Mesodermal cell (in vitro differentiated cells): ENCODE results near the gene TOX2.

ENCODE experiments used
- H3K27ac ChIP-seq: 2 replicates; pipeline ENCODE4 v1.7.0; 2013; ENCODE audit warnings: mild to moderate bottlenecking, low read depth, low read length, moderate library complexity; ENCODE audit not compliant: severe bottlenecking
- H3K36me3 ChIP-seq: 2 replicates; pipeline ENCODE4 v1.7.1; 2013; ENCODE audit warnings: mild to moderate bottlenecking, low read length, moderate library complexity; ENCODE audit not compliant: control insufficient read depth, insufficient read depth
- H3K4me1 ChIP-seq: one replicate; pipeline ENCODE4 v1.7.1; 2013; ENCODE audit warnings: mild to moderate bottlenecking, low read length; ENCODE audit not compliant: insufficient read depth, control insufficient read depth, poor library complexity, severe bottlenecking
- H3K4me3 ChIP-seq: 2 replicates; pipeline ENCODE4 v1.7.0; 2013; ENCODE audit warnings: low read length, control low read depth, mild to moderate bottlenecking; ENCODE audit not compliant: insufficient read depth, poor library complexity, severe bottlenecking; ENCODE audit errors: extremely low read depth
- H3K9me3 ChIP-seq: 2 replicates; pipeline ENCODE4 v1.7.1; 2013; ENCODE audit warnings: mild to moderate bottlenecking, low read length, moderate library complexity; ENCODE audit not compliant: control insufficient read depth
- WGBS, 2 experiments: methylation state at CpG; one replicate each; pipeline ENCODE4 v1.1.5; 2013; ENCODE audit warnings: missing lambda C conversion rate in 2 of 2; ENCODE audit not compliant: insufficient coverage in 2 of 2; 5-methylcytosine and 5-hydroxymethylcytosine counted together

The TOX2 gene

DNA sequence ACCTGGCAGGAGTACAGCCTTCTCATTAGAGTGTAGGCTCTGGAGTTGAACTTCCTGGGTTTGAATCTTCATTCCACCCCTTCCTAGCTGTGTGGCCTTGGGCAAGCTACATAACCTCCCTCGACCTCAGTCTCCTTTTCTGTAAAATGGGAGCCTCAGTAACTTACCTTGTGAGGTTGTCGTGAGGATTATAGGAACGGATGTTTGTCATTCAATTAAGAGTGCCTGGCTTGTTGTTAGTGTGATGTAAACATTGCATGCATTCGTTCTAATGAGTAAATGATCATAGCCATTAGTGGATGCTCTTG is 45.2 kb downstream of the TOX2 start:
- 89 to 95% methylated on average over 1 to 3 of the region's 4 CpGs for WGBS, 2 experiments
- Histone ChIP-seq H3K4me3 (no peak overlapping the region), H3K27ac (no peak overlapping the region), H3K9me3 (peaks cover 4% of the 10 kb centered on the region), H3K36me3 (no peaks in the 10 kb centered on the region), H3K4me1 (peaks cover 32% of the 10 kb centered on the region)

DNA sequence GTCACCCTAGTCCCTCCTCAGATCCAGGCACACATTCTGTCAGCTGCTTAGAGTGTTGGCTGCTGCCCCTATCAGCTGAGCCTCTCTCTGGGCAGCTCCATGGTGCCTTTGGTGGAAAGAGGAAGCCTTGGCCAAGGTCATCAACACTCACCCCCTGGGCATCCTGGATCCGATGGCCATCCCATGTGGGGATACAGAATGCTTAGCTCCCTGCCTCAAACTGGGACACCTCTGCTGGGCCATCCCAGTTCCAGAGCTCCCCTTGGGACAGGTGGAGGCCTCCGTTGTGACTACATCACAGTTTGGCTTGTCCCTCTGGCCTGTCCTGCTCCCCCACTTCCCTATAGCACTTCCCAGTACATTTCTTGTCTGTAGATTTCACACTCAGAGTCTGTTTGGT is 45.6 kb downstream of the TOX2 start:
- Histone ChIP-seq H3K4me3 (no peak overlapping the region), H3K9me3 (peaks cover 4% of the 10 kb centered on the region), H3K36me3 (no peaks in the 10 kb centered on the region), H3K4me1 (peaks cover 29% of the 10 kb centered on the region), H3K27ac (no peak overlapping the region)
- 85 to 100% methylated on average over 2 of the region's 2 CpGs for WGBS, 2 experiments

DNA sequence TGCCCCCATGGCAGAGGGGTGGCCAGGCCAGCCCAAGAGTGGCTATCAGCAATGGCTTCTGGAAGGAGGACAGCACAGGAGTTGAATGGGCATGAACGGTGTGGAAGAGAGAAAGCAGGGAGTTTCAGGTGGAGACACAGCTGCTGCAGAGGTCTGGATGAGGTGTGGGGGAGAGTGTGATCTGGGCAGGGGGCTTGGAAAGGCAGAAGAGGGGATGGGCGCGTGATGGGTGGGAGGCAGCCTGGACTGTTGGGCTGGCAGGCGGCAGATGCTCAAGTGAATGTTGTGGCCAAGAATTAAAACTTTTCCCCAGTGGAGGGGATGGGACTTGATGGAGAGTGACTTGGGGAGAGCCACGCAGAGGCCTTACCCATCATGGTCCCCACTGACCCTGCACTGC is 46.5 kb downstream of the TOX2 start:
- peaks cover 4% of the 10 kb centered on the region for H3K9me3 ChIP-seq
- H3K36me3 ChIP-seq = no peaks in the 10 kb centered on the region
- 96 to 98% methylated on average over 4 to 5 of the region's 5 CpGs for WGBS, 2 experiments
- no peak overlapping the region for H3K27ac ChIP-seq
- peaks cover 23% of the 10 kb centered on the region for H3K4me1 ChIP-seq
- no peak overlapping the region for H3K4me3 ChIP-seq

DNA sequence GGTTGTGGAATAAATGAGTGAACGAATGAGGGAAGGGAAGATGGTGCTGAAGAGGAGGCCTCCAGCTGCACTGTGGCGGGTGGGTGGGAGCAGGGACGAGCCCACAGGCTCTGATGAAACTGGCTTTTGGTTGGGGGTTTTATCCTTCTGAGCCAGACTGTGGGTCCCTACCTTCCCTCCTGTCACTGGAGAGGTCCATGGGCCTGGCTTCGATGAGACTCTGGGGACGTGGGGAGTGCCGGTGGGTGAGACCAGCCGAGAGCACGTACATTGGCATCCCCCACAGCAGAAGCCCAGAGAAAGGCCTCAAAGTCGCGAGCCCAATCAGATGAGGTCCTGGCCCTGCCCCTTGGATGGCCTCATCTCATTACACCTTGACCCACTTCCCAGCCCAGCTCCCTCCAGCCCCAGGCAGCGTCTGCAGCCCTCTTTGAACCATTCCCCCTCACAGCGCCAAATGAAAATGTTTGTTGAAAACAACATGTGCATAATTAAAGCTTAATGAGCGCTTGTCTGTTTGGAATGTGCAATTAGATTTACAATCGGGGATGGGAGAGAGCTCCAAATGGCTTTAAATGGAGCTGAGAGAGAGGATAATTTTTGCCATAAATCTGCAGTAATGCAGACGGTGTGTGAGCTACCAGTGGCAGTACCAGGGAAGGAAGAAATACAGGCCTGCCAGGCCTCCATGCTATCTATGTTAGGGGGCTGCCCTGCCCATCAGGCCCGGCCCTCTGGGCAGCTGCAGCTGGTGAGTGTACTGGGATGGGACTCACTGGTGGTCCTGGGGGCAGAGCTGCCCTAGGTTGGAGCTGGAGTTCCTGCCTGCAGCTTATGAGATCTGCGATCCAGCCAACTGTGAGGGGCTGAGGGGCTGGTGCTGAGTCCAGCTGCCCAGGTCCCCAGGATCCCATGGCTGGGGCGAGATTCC is 47.2 kb downstream of the TOX2 start:
- no peak overlapping the region for H3K27ac ChIP-seq
- no peak overlapping the region for H3K4me3 ChIP-seq
- peaks cover 4% of the 10 kb centered on the region for H3K9me3 ChIP-seq
- 82 to 89% methylated on average over 11 to 14 of the region's 18 CpGs for WGBS, 2 experiments
- H3K36me3 ChIP-seq = no peaks in the 10 kb centered on the region
- H3K4me1 ChIP-seq = peaks cover 18% of the 10 kb centered on the region

DNA sequence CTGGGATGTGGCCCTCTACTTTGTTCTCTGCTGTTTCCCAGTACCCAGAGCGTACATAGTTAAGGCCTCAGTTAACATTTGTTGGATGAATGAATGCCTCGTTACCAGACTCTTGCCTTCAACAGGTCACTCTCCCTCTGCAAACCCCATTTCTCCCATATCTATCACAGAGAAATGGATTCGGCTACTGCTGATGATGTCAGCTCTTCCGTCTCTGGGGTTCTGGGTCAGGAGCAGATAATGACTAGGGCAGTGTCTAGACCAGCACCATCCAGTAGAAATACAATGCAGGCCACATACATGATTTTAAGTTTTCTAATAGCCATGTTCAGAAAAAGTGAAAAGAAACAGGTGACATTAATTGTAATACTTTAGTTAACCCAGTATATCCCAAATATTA is 47.9 kb downstream of the TOX2 start:
- Histone ChIP-seq H3K4me3 (no peak overlapping the region), H3K36me3 (no peaks in the 10 kb centered on the region), H3K27ac (no peak overlapping the region), H3K9me3 (peaks cover 3% of the 10 kb centered on the region), H3K4me1 (peaks cover 16% of the 10 kb centered on the region)
- 92 to 100% methylated on average over 1 to 2 of the region's 4 CpGs for WGBS, 2 experiments

DNA sequence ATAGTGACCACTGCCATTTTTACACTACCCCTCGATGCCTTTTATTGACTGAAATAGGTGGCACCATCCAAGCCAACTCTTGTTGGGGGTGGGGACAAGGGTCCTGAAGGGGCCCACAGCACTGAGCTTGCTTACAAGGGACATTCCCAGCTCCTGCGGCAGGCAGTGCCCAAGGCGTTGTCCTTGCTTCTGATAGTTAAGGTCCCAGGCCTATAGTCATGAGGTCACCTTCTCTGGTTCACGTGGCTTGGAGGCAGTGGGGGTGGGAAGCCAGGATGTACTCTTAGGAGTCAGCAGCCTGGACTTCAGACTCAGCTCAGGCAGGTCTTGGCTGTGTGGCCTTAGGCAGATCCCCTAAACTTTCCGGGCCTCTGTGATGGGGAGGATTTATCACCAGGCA is 48.6 kb downstream of the TOX2 start:
- Histone ChIP-seq H3K9me3 (no peaks in the 10 kb centered on the region), H3K4me1 (peaks cover 16% of the 10 kb centered on the region), H3K36me3 (no peaks in the 10 kb centered on the region), H3K4me3 (no peak overlapping the region), H3K27ac (no peak overlapping the region)
- 80 to 89% methylated on average over 3 to 5 of the region's 5 CpGs for WGBS, 2 experiments

DNA sequence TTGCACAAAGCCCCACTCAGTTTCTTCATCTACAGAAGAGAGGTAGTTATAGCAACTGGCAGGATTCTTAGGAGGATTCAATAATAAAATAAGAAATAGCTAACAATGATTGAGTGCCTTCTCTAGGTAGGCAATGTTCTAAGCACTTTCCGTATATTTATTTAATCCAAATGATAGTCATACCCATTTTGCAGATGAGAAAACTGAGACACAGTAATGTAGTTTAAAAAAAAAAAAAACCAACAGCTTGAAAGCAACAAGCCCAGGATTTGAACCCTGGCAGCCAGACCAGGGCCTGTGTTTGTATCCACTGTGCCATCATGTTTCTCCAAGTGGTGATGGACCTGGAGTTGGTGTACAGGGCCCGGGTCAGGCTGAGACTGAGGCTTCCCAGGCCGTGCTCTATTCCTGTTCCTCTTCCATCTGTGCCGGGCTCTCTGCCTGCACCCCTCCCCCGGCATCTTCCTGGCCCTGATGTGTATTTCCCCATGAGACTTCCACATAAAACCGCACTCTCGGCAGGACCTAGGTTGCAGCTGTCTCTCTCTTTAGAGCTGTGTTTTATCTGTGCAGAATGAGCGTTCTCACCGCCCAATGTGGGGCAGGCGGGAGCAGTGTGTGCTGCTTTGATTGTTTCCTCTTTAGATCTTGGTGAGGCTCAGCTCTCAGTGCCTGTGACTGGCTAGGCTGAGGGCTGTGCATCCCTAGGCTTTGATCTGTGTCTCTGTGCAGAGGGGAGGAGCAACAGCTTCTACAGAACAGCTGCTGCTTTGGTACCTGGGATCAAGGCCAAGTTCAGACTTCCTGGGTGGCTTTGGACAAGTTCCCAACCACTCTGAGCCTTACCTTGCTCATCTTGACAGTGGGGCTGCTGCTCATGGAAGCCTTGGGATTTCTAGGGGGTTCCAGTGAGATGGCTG is 49.5 kb downstream of the TOX2 start:
- no peaks in the 10 kb centered on the region for H3K36me3 ChIP-seq
- no peak overlapping the region for H3K27ac ChIP-seq
- H3K4me3 ChIP-seq = no peak overlapping the region
- no peaks in the 10 kb centered on the region for H3K9me3 ChIP-seq
- peaks cover 8% of the 10 kb centered on the region for H3K4me1 ChIP-seq
- 87 to 89% methylated on average over 9 of the region's 10 CpGs for WGBS, 2 experiments

DNA sequence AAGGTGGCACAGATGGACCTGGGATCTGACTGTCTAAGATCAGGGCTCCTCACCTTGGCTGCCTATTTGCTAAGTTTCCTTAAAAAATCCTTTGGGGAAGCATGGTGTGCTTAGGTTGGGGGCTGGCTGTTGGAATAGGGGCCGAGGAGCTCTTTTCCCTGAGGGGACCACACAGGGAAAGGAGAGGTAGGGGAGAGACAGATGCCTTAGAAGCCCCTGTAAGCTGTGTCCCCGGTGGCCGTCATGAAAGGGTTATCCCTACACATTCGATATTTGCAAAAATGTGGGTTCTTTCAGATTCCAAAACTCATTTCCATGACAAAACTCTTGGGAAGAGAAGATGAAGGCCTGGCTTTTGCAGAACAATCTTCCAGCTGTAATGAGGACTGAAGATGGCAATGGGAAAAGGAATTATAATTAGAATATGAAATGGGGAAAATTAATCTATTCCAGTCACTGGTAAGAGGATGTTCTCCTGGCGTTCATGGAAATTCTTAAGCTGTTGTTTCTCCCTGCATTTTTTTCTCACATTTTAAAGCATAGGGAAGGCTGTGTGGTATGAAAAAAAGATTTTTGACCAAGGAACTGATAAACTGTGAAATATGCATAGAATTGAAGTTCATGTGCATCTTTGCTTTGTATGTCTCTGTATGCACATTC is 53.8 kb downstream of the TOX2 start:
- Histone ChIP-seq H3K9me3 (no peaks in the 10 kb centered on the region), H3K4me1 (no peaks in the 10 kb centered on the region), H3K27ac (no peak overlapping the region), H3K4me3 (no peak overlapping the region), H3K36me3 (no peaks in the 10 kb centered on the region)
- 20 to 71% methylated on average over 1 of the region's 5 CpGs for WGBS, 2 experiments

DNA sequence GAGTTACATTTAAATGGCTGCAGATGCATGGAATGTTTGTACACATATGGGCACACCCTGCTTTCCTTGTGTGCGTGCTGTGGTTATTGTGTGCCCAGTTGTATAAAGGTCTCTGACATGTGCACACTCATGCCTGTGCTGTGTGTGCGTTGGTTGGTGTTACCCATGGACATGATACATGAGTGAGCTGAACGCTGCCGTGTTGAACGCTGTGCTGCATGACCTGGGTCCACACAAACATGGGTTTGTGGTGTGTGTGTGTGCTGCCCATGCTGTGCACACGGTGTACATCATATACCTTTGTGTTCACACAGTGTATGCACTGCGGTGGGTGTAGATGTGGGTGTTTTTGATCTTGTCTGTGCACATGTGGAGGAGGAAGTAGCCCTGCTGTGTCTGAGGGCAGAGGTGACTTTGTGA is 54.4 kb downstream of the TOX2 start:
- no peaks in the 10 kb centered on the region for H3K4me1 ChIP-seq
- H3K9me3 ChIP-seq = no peaks in the 10 kb centered on the region
- WGBS, 2 experiments = 86 to 90% methylated on average over 6 to 7 of the region's 7 CpGs
- H3K36me3 ChIP-seq = no peaks in the 10 kb centered on the region
- H3K27ac ChIP-seq = no peak overlapping the region
- no peak overlapping the region for H3K4me3 ChIP-seq

DNA sequence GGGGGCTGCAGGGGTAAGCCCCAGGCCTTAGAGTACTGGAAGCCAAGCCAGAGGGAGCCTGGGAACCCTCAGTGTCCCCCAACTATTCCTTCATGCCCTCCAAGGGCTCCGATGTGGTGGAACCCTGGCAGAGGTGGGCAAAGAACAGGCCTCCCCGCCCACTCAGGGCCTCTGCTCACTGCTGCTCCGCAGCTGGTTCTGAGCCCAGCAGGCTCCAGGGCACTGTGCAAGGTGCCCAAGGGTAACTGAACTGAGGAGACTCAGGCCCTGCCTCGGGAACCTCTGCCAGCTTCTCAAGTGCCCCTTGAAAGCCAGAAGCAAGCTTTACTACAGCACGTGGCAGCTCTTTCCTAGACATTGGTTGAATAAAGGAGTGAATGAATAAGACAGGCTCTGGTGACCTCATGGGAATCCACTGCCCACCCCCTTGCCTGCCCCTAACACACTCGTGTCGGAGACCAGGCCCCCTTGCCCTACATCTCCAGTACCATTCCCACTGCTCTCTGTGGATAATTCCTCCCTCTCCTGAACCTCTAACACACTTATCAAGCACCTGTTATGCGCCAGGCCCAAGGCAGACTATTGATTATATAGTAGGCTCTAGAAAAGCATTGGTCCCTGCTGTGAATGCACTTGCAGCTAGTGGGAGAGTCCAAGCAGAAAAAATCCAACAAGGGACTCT is 55.0 kb downstream of the TOX2 start:
- Histone ChIP-seq H3K27ac (no peak overlapping the region), H3K36me3 (no peaks in the 10 kb centered on the region), H3K4me3 (no peak overlapping the region), H3K4me1 (no peaks in the 10 kb centered on the region), H3K9me3 (no peaks in the 10 kb centered on the region)
- 62 to 89% methylated on average over 4 to 5 of the region's 8 CpGs for WGBS, 2 experiments
